ENCODE data around the gene DACT1.

Gene DACT1

DNA sequence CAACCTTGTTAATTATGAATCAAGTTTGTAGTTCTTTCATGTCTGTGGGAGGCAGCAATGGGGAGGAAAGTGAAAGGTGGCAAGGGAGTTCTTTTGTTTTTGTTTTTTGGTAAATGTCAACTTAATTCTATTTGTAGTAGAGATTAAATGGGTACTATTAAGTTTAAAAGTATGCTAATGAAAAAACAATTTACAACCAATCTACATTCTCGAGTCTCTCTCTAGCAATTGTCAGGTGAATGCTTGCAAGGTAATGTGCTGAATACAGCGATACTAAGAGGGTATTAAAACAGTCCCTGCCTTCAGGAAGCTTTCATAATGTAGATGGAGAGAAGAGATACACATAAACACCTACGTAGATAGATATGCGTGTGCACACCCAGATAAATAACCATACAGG lies 1.6 kb upstream of the DACT1 start:
- DNase-seq, result no peak

DNA sequence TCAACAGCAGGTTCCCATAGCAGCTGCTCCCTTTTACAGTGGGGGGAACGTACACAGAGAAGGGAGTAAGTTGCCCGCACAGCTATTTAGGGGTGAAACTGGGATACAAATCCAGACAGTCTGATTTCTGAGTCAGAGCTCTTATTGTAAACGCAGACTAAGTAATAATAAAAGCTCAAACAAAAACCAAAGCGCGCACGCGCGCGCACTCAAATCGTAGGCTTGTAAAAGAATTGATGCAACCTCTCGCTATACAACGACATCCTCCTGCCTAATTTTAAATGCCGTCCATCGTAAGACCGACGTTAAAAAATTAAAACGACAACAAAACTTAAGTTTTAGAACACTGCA lies 747 bp upstream of the DACT1 start:
- DNase-seq, result peak; percentile 71

- peak; percentile 44 for DNase-seq
Measured at GRCh38 chr14:58638231-58639197, 752 bp downstream of the DACT1 start.

DNA sequence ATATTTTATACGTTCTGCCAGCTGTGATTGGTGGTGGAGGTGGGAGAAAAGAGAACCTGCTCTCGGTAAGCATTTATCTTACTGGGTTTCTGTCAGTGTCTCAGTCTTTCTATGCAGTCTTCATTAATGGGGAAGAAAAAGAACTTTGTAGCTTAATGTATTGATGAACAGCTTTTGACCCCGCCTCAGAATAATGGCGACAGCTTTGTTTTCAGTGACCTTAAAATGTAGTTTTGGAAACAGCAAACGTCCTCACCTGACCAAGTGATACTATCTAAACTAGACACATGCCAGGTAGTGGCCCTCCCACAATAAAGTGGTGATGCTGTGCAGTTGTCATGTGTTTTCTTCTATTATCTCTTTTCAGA lies 1.4 kb downstream of the DACT1 start:
- no peak for DNase-seq

GRCh38 chr14:58639842-58640484 lies 2.2 kb downstream of the DACT1 start:
- peak; percentile 29 for DNase-seq

- DNase-seq, result no peak
Measured at GRCh38 chr14:58640959-58641358, 3.2 kb downstream of the DACT1 start.

- DNase-seq, result no peak
Measured at GRCh38 chr14:58641509-58641908, 3.7 kb downstream of the DACT1 start.

DNA sequence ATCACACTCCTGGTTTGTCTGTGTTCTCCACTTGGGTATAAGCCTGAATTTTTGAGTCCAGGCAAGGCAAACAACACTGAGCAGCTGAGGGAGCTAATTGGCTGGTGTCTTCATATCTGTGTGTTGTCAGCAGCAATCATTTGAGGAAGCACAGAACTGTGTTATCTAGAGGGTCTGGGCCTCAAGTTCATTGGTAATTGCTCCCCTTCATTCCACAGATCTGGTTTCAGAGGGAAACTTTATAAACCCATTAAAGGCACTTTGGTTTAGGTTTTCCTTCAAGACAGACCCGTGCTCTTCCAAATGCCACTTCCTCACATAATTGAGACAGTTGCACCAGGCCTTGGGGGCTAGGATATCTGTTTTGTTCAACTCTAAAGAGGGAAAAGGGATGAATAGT lies 5.6 kb downstream of the DACT1 start:
- no peak for DNase-seq

DNA sequence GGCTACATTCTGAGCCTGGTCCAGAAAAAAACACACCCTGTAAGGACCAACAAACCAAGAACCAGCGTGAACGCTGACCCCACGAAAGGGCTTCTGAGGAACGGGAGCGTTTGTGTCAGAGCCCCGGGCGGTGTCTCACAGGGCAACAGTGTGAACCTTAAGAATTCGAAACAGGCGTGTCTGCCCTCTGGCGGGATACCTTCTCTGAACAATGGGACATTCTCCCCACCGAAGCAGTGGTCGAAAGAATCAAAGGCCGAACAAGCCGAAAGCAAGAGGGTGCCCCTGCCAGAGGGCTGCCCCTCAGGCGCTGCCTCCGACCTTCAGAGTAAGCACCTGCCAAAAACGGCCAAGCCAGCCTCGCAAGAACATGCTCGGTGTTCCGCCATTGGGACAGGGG lies 7.9 kb downstream of the DACT1 start:
- DNase-seq, result no peak

GRCh38 chr14:58646479-58646878 lies 8.7 kb downstream of the DACT1 start:
- DNase-seq, result no peak

DNA sequence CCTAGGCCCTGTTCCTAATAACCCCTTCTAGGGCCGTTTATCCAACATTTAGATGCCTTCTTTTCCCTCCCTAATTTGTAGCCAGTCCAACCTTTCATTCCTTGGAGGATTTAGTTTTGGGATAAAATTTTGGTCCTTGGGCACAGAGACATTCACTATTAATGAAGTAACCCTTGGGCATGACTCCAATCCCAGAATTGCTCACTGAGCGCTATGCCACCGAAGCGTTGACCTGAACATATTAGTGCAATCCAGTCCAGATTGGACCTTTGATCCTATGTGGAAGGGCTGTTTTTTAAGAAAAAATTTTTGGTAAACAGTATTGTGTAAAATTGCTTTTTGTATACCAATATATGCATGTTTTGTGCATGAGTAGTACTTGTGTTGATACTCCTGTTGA lies 10.0 kb downstream of the DACT1 start:
- DNase-seq, result no peak

GRCh38 chr14:58650857-58651256 lies 13.1 kb downstream of the DACT1 start:
- DNase-seq, result no peak

DNA sequence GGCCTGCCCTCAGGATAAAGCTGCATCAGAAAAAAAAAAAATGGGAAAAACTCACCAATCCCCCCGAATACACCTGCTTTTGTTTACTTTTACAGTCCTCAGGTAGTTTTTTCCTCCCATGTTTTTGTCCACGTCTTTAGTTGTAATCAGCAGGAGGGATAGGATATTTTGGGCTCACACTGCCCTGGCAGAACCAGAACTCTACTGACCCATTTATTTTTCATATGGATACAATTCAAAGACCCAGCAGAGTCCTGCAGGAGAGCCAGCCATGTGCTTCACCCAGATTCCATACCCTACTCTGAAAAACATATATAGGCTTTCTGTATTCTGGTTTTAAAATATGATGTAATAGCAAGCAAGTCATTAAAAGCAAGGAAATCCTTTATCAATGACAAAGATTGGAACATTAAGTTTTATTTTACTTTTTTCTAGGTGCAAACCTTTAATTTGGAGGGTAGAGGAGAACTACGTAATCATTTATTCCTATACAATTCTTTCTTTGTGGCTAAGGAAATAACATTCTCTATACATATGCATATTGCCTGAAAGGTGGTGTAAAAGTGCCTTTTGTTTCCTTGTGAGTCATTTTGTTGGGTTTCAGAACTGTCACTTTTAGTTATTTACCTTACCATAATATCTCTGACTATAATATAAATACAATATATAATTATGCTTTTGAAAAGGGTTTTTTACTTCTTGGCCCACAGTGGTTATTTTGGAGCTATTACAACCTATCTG lies 19.1 kb downstream of the DACT1 start:
- DNase-seq, result no peak

DNA sequence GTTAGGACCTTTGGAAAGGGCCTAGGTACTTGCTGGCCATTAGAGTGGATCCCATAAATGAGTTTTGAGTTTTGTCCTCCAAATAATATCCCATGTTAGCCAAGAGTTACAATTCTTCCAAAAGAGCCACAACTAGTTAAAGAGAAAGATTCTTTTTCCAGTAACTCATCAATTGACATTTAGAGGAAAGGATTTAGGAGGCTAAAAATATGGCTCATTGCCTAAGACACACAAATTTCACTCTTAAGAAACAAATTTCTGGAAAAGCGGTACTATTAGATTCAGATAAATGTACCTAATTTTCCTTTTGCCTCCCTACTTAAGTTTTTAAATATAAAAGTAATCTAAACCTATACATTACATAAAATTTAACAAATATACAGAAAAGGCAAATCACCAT lies 21.3 kb downstream of the DACT1 start:
- no peak for DNase-seq

DNA sequence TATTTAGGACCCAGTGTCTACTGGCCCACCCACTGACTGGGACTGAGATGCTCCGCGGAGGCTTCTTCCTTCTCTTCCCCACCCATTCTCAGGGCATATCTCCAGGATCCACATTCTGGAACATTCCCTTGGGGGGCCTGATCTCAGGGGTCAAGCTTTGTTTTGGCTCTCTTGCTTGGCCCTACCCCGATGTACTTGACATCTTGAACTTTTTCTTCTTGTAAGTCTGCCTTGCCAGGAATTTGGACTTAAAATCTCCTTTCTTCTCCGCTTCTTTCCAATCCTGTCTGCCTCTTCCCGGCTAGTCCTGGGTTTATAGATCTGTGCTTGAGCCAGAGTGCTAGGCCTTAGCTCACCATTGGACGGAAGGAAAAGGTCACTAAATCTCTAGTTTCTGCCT lies 22.1 kb downstream of the DACT1 start:
- DNase-seq, result no peak

GRCh38 chr14:58660407-58660806 lies 22.6 kb downstream of the DACT1 start:
- DNase-seq, result no peak

- no peak for DNase-seq
Measured at GRCh38 chr14:58662018-58662417, 24.3 kb downstream of the DACT1 start.

- no peak for DNase-seq
Measured at GRCh38 chr14:58662759-58663158, 25.0 kb downstream of the DACT1 start.

DNA sequence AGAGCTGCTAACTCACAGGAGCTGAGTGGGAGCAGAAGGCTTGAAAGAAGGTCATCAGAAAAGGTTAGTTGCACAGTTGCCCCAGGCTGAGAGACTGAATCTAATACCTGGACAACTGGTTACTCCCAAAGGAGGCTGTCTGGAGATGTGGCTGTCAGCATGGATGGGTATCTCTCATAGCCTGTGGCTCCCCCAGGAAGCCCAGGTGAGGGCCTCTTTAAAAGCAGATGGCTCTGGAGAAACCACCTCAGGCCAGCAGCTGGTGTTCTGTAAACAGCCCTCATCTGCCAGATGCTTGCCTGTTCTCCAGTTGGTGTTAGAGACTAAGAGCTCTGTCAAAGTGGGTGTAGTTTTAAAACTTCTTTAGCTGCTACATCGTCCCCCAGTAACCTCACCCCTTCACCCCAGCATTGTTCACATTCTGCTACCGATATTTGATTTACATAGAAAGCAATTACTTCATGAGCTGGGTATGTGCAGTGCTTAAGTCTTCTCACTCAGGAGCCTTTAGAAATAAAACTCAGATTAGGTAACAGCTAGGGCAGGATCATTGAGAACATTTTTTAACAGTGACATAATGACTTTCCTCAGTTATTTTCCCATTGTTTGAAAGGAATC lies 25.8 kb downstream of the DACT1 start:
- DNase-seq, result no peak

GRCh38 chr14:58665773-58666500 lies 28.2 kb downstream of the DACT1 start:
- DNase-seq, result no peak

DNA sequence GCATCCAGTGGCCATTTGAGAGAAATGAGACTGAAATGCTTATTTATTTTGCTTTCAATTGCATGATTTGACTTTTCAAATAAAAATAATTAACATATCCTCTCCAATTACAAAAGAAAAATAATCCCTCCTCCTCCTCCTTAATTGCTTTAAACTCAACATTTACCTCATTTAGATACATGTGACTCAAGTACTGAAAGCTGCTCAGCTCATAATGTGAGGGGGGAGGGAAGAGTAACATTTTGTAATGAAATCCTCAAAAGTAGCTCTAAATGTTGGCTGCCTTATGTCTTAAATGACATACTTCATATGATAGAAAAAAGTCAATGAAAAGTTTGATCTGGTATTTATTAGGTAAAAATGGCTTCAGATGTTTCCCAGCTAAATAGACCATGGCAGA lies 29.0 kb downstream of the DACT1 start:
- DNase-seq, result no peak

- DNase-seq, result no peak
Measured at GRCh38 chr14:58667900-58668299, 30.1 kb downstream of the DACT1 start.

Measured in activated CD4-positive, alpha-beta T cell treated with anti-CD3 and anti-CD28 coated beads for 48 hours (primary cell).